ENCODE data around the gene UAP1. TPM values are rescaled to one million over a fixed set of nuclear protein-coding genes. Genes with fewer than 3 reads are reported as not detected.
"Not testable (repeated sequence)": the region's sequence is repeated elsewhere in the genome, so short reads cannot be mapped to it uniquely, and the experiment has no call there.

The UAP1 gene
- total RNA-seq, 4 donors from 2014 or later = 39.2 to 84.7 (median 64.0) TPM

GRCh38 chr1:162564762-162565218 is 3.3 kb downstream of the UAP1 start:
- Histone ChIP-seq H3K4me3 (replicated peaks in 1 of 3) (no peak overlapping the region), H3K9me3 (no peaks in the 10 kb centered on the region), H3K27ac (no peak overlapping the region), H3K27me3 (no peaks in the 10 kb centered on the region), H3K4me1 (peaks cover 7 to 10% of the 10 kb centered on the region in 2 donors), H3K36me3 (peaks cover 0 to 2% of the 10 kb centered on the region in 2 donors)
- 91% methylated on average over 5 of the region's 5 CpGs for WGBS, 2 donors
- intact Hi-C loops (cut with DNase I) = no loop called here
- no peak for DNase-seq
- TF ChIP-seq, protein P1, sequence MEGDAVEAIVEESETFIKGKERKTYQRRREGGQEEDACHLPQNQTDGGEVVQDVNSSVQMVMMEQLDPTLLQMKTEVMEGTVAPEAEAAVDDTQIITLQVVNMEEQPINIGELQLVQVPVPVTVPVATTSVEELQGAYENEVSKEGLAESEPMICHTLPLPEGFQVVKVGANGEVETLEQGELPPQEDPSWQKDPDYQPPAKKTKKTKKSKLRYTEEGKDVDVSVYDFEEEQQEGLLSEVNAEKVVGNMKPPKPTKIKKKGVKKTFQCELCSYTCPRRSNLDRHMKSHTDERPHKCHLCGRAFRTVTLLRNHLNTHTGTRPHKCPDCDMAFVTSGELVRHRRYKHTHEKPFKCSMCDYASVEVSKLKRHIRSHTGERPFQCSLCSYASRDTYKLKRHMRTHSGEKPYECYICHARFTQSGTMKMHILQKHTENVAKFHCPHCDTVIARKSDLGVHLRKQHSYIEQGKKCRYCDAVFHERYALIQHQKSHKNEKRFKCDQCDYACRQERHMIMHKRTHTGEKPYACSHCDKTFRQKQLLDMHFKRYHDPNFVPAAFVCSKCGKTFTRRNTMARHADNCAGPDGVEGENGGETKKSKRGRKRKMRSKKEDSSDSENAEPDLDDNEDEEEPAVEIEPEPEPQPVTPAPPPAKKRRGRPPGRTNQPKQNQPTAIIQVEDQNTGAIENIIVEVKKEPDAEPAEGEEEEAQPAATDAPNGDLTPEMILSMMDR (IDR thresholded peaks at IDR 0.05) = no peak
- TF ChIP-seq POLR2A (IDR thresholded peaks at IDR 0.05) = no peak

GRCh38 chr1:162565460-162565859 is 3.9 kb downstream of the UAP1 start:
- intact Hi-C loops (cut with DNase I) = no loop called here
- DNase-seq = no peak
- H3K4me3 ChIP-seq (replicated peaks in 1 of 3) = no peak overlapping the region
- no peak for TF ChIP-seq POLR2A (IDR thresholded peaks at IDR 0.05)
- TF ChIP-seq, protein P1 (IDR thresholded peaks at IDR 0.05) = no peak
- no peaks in the 10 kb centered on the region for H3K9me3 ChIP-seq
- no peaks in the 10 kb centered on the region for H3K27me3 ChIP-seq
- H3K36me3 ChIP-seq = peaks cover 0 to 2% of the 10 kb centered on the region in 2 donors
- peaks cover 4 to 8% of the 10 kb centered on the region in 2 donors for H3K4me1 ChIP-seq
- H3K27ac ChIP-seq = no peak overlapping the region

DNA sequence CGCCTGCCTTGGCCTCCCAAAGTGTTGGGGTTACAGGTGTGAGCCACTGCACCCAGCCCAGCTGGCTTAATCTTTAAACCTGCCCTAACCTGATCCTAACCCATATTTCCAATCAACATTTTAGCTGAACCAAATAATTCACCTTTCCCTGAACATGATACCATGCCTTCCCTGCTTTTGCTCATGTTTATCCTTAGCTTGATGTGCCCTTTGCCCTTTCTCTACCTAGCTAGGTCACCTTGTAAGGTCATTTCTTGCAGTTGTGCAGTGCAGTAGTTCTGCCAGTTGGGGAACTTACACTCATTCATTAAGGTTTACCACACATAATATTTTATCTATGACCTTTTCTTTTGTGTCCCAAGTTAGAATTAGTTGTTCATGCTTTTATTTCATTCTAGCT is 5.3 kb downstream of the UAP1 start:
- Histone ChIP-seq H3K36me3 (peaks cover 0 to 5% of the 10 kb centered on the region in 2 donors), H3K9me3 (no peaks in the 10 kb centered on the region), H3K4me3 (replicated peaks in 1 of 3) (no peak overlapping the region), H3K27me3 (no peaks in the 10 kb centered on the region), H3K27ac (no peak overlapping the region), H3K4me1 (peaks cover 0 to 4% of the 10 kb centered on the region in 2 donors)
- WGBS, 2 donors = 90 to 100% methylated on average over 1 of the region's 1 CpG
- DNase-seq = no peak
- no peak for TF ChIP-seq POLR2A (IDR thresholded peaks at IDR 0.05)
- TF ChIP-seq, protein P1 (IDR thresholded peaks at IDR 0.05) = no peak
- intact Hi-C loops (cut with DNase I) = no loop called here

- peaks cover 0 to 5% of the 10 kb centered on the region in 2 donors for H3K36me3 ChIP-seq
- H3K27me3 ChIP-seq = no peaks in the 10 kb centered on the region
- WGBS, 2 donors = 80% methylated on average over 4 of the region's 4 CpGs
- no peak for DNase-seq
- no peaks in the 10 kb centered on the region for H3K4me1 ChIP-seq
- no peak overlapping the region for H3K4me3 ChIP-seq (replicated peaks in 1 of 3)
- TF ChIP-seq, protein P1 (IDR thresholded peaks at IDR 0.05) = no peak
- intact Hi-C loops (cut with DNase I) = no loop called here
- H3K27ac ChIP-seq = no peak overlapping the region
- H3K9me3 ChIP-seq = no peaks in the 10 kb centered on the region
Measured at GRCh38 chr1:162568802-162569201, 7.3 kb downstream of the UAP1 start.

DNA sequence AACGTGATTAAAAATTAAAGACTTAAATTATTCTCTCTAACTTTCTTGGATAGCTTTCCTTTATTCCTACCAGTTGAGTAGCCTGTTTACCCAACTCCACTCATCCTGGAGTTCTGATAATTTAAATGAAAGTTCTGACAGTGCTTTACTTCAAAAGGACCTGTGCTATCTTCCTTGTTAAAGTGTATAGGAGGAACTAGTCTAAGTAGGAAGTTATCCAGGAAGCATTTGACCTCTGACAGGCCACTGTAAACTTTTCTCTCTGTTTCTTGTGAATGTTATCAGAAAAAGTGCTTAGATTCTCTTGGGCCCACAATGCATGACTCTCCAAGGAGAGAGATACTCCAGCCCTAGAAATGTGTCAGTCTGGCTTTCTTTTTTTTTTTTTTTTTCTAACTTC is 9.2 kb downstream of the UAP1 start:
- no peak overlapping the region for H3K4me3 ChIP-seq (replicated peaks in 1 of 3)
- intact Hi-C loops (cut with DNase I) = no loop called here
- no peaks in the 10 kb centered on the region for H3K4me1 ChIP-seq
- DNase-seq = no peak
- H3K36me3 ChIP-seq = peaks cover 0 to 5% of the 10 kb centered on the region in 2 donors
- H3K9me3 ChIP-seq = no peaks in the 10 kb centered on the region
- H3K27me3 ChIP-seq = no peaks in the 10 kb centered on the region
- TF ChIP-seq POLR2A (IDR thresholded peaks at IDR 0.05) = no peak
- TF ChIP-seq, protein P1 (IDR thresholded peaks at IDR 0.05) = no peak
- H3K27ac ChIP-seq = no peak overlapping the region
- WGBS, 2 donors = 84 to 92% methylated on average over 1 of the region's 1 CpG

- 95 to 98% methylated on average over 7 of the region's 7 CpGs for WGBS, 2 donors
- intact Hi-C loops (cut with DNase I) = not testable (repeated sequence)
Measured at GRCh38 chr1:162571121-162571520, 9.6 kb downstream of the UAP1 start.

More at GRCh38 chr1:162571121-162571520, 9.6 kb downstream of the UAP1 start:
- H3K4me1 ChIP-seq; H3K27ac ChIP-seq; H3K9me3 ChIP-seq; DNase-seq; H3K36me3 ChIP-seq; H3K27me3 ChIP-seq; H3K4me3 ChIP-seq (replicated peaks in 1 of 3): not testable (repeated sequence)

All from thyroid gland (tissue), 4 donors.